Psoas muscle (tissue), 8 donors: ENCODE data around the gene HSPA12A. TPM values are rescaled to one million over a fixed set of nuclear protein-coding genes. Genes with fewer than 3 reads are reported as not detected.
A peak's percentile ranks its signal among the peaks of the same experiment; 100 is the strongest.

ENCODE experiments used
- ATAC-seq, 4 donors: fragments of 200-7000 bp; cut with Tn5 transposase; one replicate each; pipeline ENCODE4 v1.9.1; 2020; ENCODE audit warnings: moderate library complexity in 3 of 4, mild to moderate bottlenecking in 2 of 4
- DNase-seq, 2 donors: peaks; one replicate each; pipeline ENCODE4 v3.0.0-alpha.2; 2020
- H3K27ac ChIP-seq: fragments of 200-600 bp; one replicate; pipeline ENCODE4 v1.8.0; 2022
- H3K27me3 ChIP-seq, 3 donors: fragments of 200-600 bp in 1 of 3; one replicate each; pipeline versions ENCODE4 v1.6.1 to v1.8.0; 2013 to 2022; ENCODE audit warnings: low read length in 2 of 3, mild to moderate bottlenecking in 2 of 3, moderate library complexity in 1 of 3; ENCODE audit not compliant: insufficient read depth in 3 of 3
- H3K36me3 ChIP-seq, 2 donors: fragments of 200-600 bp in 1 of 2; one replicate each; pipeline versions ENCODE4 v1.6.1 to v1.8.0; 2013 to 2022; ENCODE audit warnings: low read depth in 1 of 2, mild to moderate bottlenecking in 1 of 2, moderate library complexity in 1 of 2; ENCODE audit not compliant: insufficient read depth in 1 of 2
- H3K4me1 ChIP-seq: fragments of 200-600 bp; one replicate; pipeline ENCODE4 v1.8.0; 2022
- H3K4me3 ChIP-seq: fragments of 200-600 bp; one replicate; pipeline ENCODE4 v1.8.0; 2022; ENCODE audit warnings: mild to moderate bottlenecking
- H3K9me3 ChIP-seq: fragments of 200-600 bp; one replicate; pipeline ENCODE4 v1.8.0; 2022
- CTCF ChIP-seq: fragments of 200-600 bp; IDR thresholded peaks from one replicate; pipeline ENCODE4 v1.8.0; 2022; ENCODE audit warnings: antibody characterized with exemption
- WGBS, 3 donors: extraction: QIAGEN DNeasy Blood & Tissue Kit; methylation state at CpG; one replicate each; pipeline versions ENCODE4 v1.1.6 to v1.1.7; 2013; 5-methylcytosine and 5-hydroxymethylcytosine counted together
- intact Hi-C, 2 donors: fragments of 100-400 bp; cut with DNase I; formaldehyde crosslinking; loops; one replicate each; pipeline versions ENCODE4 v1.11.0 to v1.14.2; 2022
- polyA plus RNA-seq, 3 donors: library from polyadenylated mRNA; stranded (reverse); fragments of 200-250 nt; gene quantifications; one replicate each; pipeline ENCODE4 v1.2.3, GENCODE V29; 2013
- total RNA-seq, 4 donors: library from RNA; stranded (reverse); fragmentation: NEBNext Ultra II Directional in 2 of 4; extraction: Animal tissue kit (Norgen Biotek cat#: 25700) in 2 of 4; gene quantifications; one replicate each; pipeline versions ENCODE4 v1.2.1 to v1.2.4, GENCODE V29; 2021 to 2023
- donor health status: healthy with polysubstance abuse.
- donor health status: DM: no; HTN: no; CAD: no; lungs with moderate emphysema.
- donor health status: Bipolar disorder and iron deficiency.
- donor health status: healthy.
- donor health status: DM: yes; HTN: yes; CAD: no.
- donor health status: DM: no; HTN: no; CAD: no.
- donor health status: DM: no; HTN: no; CAD: no.
- donor health status: DM: yes; HTN: yes; CAD: no.

The HSPA12A gene
- total and polyA plus RNA-seq, 7 donors, result 2.6 to 11.4 (median 7.0) TPM

- intact Hi-C loops, result loop anchor here in 1 of 2 donors (5.0 kb wide), 1 partner anchor 45 kb away; no protein-coding TSS in a partner anchor
- H3K36me3 ChIP-seq, result no peaks in the 10 kb centered on the region
- no peak for ATAC-seq
- TF ChIP-seq CTCF, result no peak
- H3K4me1 ChIP-seq, result no peaks in the 10 kb centered on the region
- H3K27me3 ChIP-seq, result peaks cover 0 to 6% (median 0%) of the 10 kb centered on the region in 3 donors
- H3K9me3 ChIP-seq, result no peaks in the 10 kb centered on the region
- WGBS, 3 donors, result 59 to 72% (median 66%) methylated on average over 16 of the region's 16 CpGs
- no peak overlapping the region for H3K27ac ChIP-seq
- H3K4me3 ChIP-seq, result no peak overlapping the region
- DNase-seq, result no peak
These were observed 4.6 kb downstream of the HSPA12A start for GRCh38 chr10:116737627-116738327.

- H3K36me3 ChIP-seq, result no peaks in the 10 kb centered on the region
- 70 to 81% (median 75%) methylated on average over 4 of the region's 4 CpGs for WGBS, 3 donors
- DNase-seq (no peak), ATAC-seq (no peak)
- H3K9me3 ChIP-seq, result no peaks in the 10 kb centered on the region
- H3K27ac ChIP-seq, result no peak overlapping the region
- TF ChIP-seq CTCF, result no peak
- no peak overlapping the region for H3K4me3 ChIP-seq
- intact Hi-C loops, result no loop called here
- H3K27me3 ChIP-seq, result peaks cover 0 to 2% (median 0%) of the 10 kb centered on the region in 3 donors
- H3K4me1 ChIP-seq, result no peaks in the 10 kb centered on the region
These were observed 8.8 kb downstream of the HSPA12A start for GRCh38 chr10:116733566-116733965.

GRCh38 chr10:116732573-116732972 is 9.8 kb downstream of the HSPA12A start:
- H3K36me3 ChIP-seq, result no peaks in the 10 kb centered on the region
- ATAC-seq, result no peak
- intact Hi-C loops, result no loop called here
- no peak overlapping the region for H3K4me3 ChIP-seq
- TF ChIP-seq CTCF, result no peak
- peaks cover 0 to 2% (median 0%) of the 10 kb centered on the region in 3 donors for H3K27me3 ChIP-seq
- no peak for DNase-seq
- H3K4me1 ChIP-seq, result no peaks in the 10 kb centered on the region
- no peaks in the 10 kb centered on the region for H3K9me3 ChIP-seq
- no peak overlapping the region for H3K27ac ChIP-seq
- 56 to 71% (median 63%) methylated on average over 8 of the region's 8 CpGs for WGBS, 3 donors

GRCh38 chr10:116730464-116731260 is 11.7 kb downstream of the HSPA12A start:
- DNase-seq (peak in 1 of 2 donors; percentile 45), ATAC-seq (no peak)
- H3K4me1 ChIP-seq, result no peaks in the 10 kb centered on the region
- no peak for TF ChIP-seq CTCF
- H3K9me3 ChIP-seq, result no peaks in the 10 kb centered on the region
- 81 to 88% (median 86%) methylated on average over 14 of the region's 14 CpGs for WGBS, 3 donors
- H3K4me3 ChIP-seq, result no peak overlapping the region
- H3K27ac ChIP-seq, result no peak overlapping the region
- intact Hi-C loops, result no loop called here
- peaks cover 0 to 2% (median 0%) of the 10 kb centered on the region in 3 donors for H3K27me3 ChIP-seq
- H3K36me3 ChIP-seq, result no peaks in the 10 kb centered on the region
